CD14-positive monocyte (primary cell): ENCODE results near the gene AKAP8L. TPM values are rescaled to one million over a fixed set of nuclear protein-coding genes. Genes with fewer than 3 reads are reported as not detected.
"Not testable (repeated sequence)": the region's sequence is repeated elsewhere in the genome, so short reads cannot be mapped to it uniquely, and the experiment has no call there.

Experiments used
- DNase-seq, 3 donors: peaks; one replicate each; pipeline ENCODE4 v3.0.0-alpha.2; 2011 to 2022
- H2AFZ ChIP-seq: 2 replicates; pipeline ENCODE4 v1.6.0; 2012; ENCODE audit warnings: mild to moderate bottlenecking, low read depth, low read length, inconsistent platforms; ENCODE audit not compliant: insufficient read depth, poor library complexity, severe bottlenecking
- H3K27ac ChIP-seq, 2 donors: 1 replicate in 1 of 2; 2 replicates in 1 of 2; pipeline ENCODE4 v1.5.1; 2012 to 2013; ENCODE audit warnings: low read length in 2 of 2, control low read depth in 1 of 2, inconsistent platforms in 1 of 2, low read depth in 1 of 2, mild to moderate bottlenecking in 1 of 2
- H3K27me3 ChIP-seq, 2 donors: one replicate each; pipeline versions ENCODE4 v1.6.0 to v1.6.1; 2011 to 2013; ENCODE audit warnings: low read length in 2 of 2; ENCODE audit not compliant: control insufficient read depth in 2 of 2, insufficient read depth in 2 of 2
- H3K36me3 ChIP-seq, 2 donors: replicated peaks in 1 of 2; 1 replicate in 1 of 2; 2 replicates in 1 of 2; pipeline versions ENCODE4 v1.5.1 to v1.6.1; 2012 to 2013; ENCODE audit warnings: low read length in 2 of 2, control low read depth in 1 of 2, inconsistent platforms in 1 of 2, mild to moderate bottlenecking in 1 of 2; ENCODE audit not compliant: insufficient read depth in 2 of 2, control insufficient read depth in 1 of 2
- H3K4me1 ChIP-seq, 2 donors: 1 replicate in 1 of 2; 2 replicates in 1 of 2; pipeline versions ENCODE4 v1.5.1 to v1.6.1; 2012 to 2013; ENCODE audit warnings: low read length in 2 of 2, control low read depth in 1 of 2, inconsistent platforms in 1 of 2, mild to moderate bottlenecking in 1 of 2, moderate library complexity in 1 of 2; ENCODE audit not compliant: insufficient read depth in 2 of 2, control insufficient read depth in 1 of 2
- H3K4me2 ChIP-seq: replicated peaks from 2 replicates; pipeline ENCODE3; 2012; ENCODE audit warnings: low read length, moderate library complexity, mild to moderate bottlenecking; ENCODE audit not compliant: poor library complexity, severe bottlenecking; ENCODE audit errors: extremely low read depth
- H3K4me3 ChIP-seq, 3 experiments: fragments of 200-600 bp in 1 of 3; sonication (generic) in 1 of 3; replicated peaks in 1 of 3; 1 replicate in 2 of 3; 2 replicates in 1 of 3; pipeline ENCODE4 v1.5.1; 2011 to 2013; ENCODE audit warnings: low read length in 3 of 3, mild to moderate bottlenecking in 3 of 3, control low read depth in 2 of 3, low read depth in 2 of 3, inconsistent platforms in 1 of 3, moderate library complexity in 1 of 3
- H3K79me2 ChIP-seq: 2 replicates; pipeline ENCODE4 v1.6.0; 2012; ENCODE audit warnings: mild to moderate bottlenecking, control low read depth, inconsistent platforms, low read length, moderate library complexity; ENCODE audit not compliant: insufficient read depth
- H3K9ac ChIP-seq: 2 replicates; pipeline ENCODE4 v1.6.0; 2017; ENCODE audit warnings: low read length, mild to moderate bottlenecking; ENCODE audit not compliant: insufficient read depth, poor library complexity, severe bottlenecking
- H3K9me3 ChIP-seq, 2 donors: replicated peaks in 1 of 2; 1 replicate in 1 of 2; 2 replicates in 1 of 2; pipeline versions ENCODE4 v1.5.1 to v1.6.1; 2012 to 2013; ENCODE audit warnings: low read length in 2 of 2, control low read depth in 1 of 2; ENCODE audit not compliant: control insufficient read depth in 1 of 2, insufficient read depth in 1 of 2
- H4K20me1 ChIP-seq: 2 replicates; pipeline ENCODE4 v1.6.0; 2012; ENCODE audit warnings: mild to moderate bottlenecking, low read length, control low read depth, moderate library complexity; ENCODE audit not compliant: insufficient read depth
- H3K27ac Mint-ChIP-seq, 7 donors: one replicate each; pipeline ENCODE4 v1.8.0; 2020; ENCODE audit warnings: mild to moderate bottlenecking in 7 of 7, mixed read lengths in 7 of 7, moderate library complexity in 6 of 7, inconsistent platforms in 2 of 7
- H3K27me3 Mint-ChIP-seq, 3 donors: one replicate each; pipeline ENCODE4 v1.8.0; 2021 to 2022; ENCODE audit warnings: low read depth in 3 of 3, mild to moderate bottlenecking in 3 of 3, mixed read lengths in 3 of 3, moderate library complexity in 3 of 3, inconsistent platforms in 1 of 3
- H3K36me3 Mint-ChIP-seq, 2 donors: one replicate each; pipeline ENCODE4 v1.8.0; 2020; ENCODE audit warnings: mixed read lengths in 2 of 2, inconsistent platforms in 1 of 2, mild to moderate bottlenecking in 1 of 2
- H3K4me1 Mint-ChIP-seq: one replicate; pipeline ENCODE4 v1.8.0; 2020; ENCODE audit warnings: mild to moderate bottlenecking, mixed read lengths
- H3K4me3 Mint-ChIP-seq, 2 donors: one replicate each; pipeline ENCODE4 v1.8.0; 2020; ENCODE audit warnings: mild to moderate bottlenecking in 2 of 2, mixed read lengths in 2 of 2, moderate library complexity in 1 of 2
- H3K9me3 Mint-ChIP-seq, 7 donors: one replicate each; pipeline ENCODE4 v1.8.0; 2020 to 2022; ENCODE audit warnings: mixed read lengths in 7 of 7, mild to moderate bottlenecking in 6 of 7, moderate library complexity in 6 of 7, inconsistent platforms in 2 of 7
- WGBS: methylation state at CpG from one replicate; pipeline ENCODE4 v1.1.5; 2013; ENCODE audit warnings: missing lambda C conversion rate; ENCODE audit not compliant: insufficient coverage; 5-methylcytosine and 5-hydroxymethylcytosine counted together
- intact Hi-C, 2 donors: fragments of 100-400 bp; cut with micrococcal nuclease; formaldehyde crosslinking; loops; one replicate each; pipeline versions ENCODE4 v1.15.0 to v1.15.1; 2023
- polyA plus RNA-seq, 3 donors: library from polyadenylated mRNA; depleted of rRNA in 1 of 3; unstranded in 2 of 3; stranded (reverse) in 1 of 3; fragments of 300-500 nt in 2 of 3; fragments of >200 nt in 1 of 3; fragmentation: Illumina TruSeq in 2 of 3; gene quantifications; 1 replicate in 2 of 3; 2 replicates in 1 of 3; pipeline ENCODE4 v1.2.3, GENCODE V29; 2012 to 2021
- TF ChIP-seq, protein P1 (sequence below): fragments of 200-600 bp; IDR thresholded peaks from one replicate; pipeline ENCODE4 v1.8.0; 2022; ENCODE audit warnings: antibody characterized with exemption, mild to moderate bottlenecking

Gene AKAP8L
- polyA plus RNA-seq, 3 donors, result 21.4 to 103 (median 39.0) TPM

DNA sequence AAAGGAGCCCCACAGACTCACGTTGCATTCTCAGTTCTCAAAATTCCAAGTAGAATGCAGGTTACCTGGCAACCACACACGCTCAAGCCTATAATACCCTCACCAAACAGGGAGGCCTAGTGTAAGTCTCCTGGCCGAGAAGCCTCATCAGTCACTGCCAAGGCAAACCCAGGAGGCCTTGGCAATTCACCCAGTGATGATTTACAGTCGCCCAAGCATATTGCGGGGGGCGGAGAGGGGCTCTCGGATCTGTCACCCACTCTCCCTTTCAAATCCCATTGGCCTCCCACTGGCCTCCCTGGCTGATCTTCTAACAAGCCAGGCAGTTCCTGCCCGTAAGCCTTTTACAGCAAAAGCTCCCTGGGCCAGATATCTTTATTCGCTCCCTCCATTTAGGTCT lies 1.1 kb downstream of the AKAP8L start:
- DNase-seq, result no peak
- H3K4me1 Mint-ChIP-seq, result peaks cover 33% of the 10 kb centered on the region
- no peaks in the 10 kb centered on the region for H3K27me3 ChIP-seq
- H3K4me2 ChIP-seq, result peak overlapping the region; percentile 85
- intact Hi-C loops, result loop anchor here (2.0 to 5.0 kb wide), 4 partner anchors 15 to 40 kb away; partner anchors contain the start of gene AKAP8 (in 1 of the 2)
- H3K4me3 Mint-ChIP-seq, result peak overlapping the region; percentile 97 to 99
- H3K9me3 ChIP-seq, result no peaks in the 10 kb centered on the region
- peaks cover 52% of the 10 kb centered on the region for H4K20me1 ChIP-seq
- peaks cover 18 to 41% of the 10 kb centered on the region in 2 donors for H3K36me3 Mint-ChIP-seq
- peaks cover 0 to 2% (median 0%) of the 10 kb centered on the region in 7 donors for H3K9me3 Mint-ChIP-seq
- peak overlapping the region in 6 of 7 donors; percentile 75 to 99 (median 97) for H3K27ac Mint-ChIP-seq
- peak overlapping the region; percentile 87 for H2AFZ ChIP-seq
- H3K4me1 ChIP-seq, result peaks cover 19 to 26% of the 10 kb centered on the region in 2 donors
- H3K27me3 Mint-ChIP-seq, result no peaks in the 10 kb centered on the region
- H3K4me3 ChIP-seq, result peak overlapping the region; percentile 86 to 97 (median 97)
- WGBS, result 11% methylated on average over 9 of the region's 9 CpGs
- peak overlapping the region; percentile 97 for H3K9ac ChIP-seq
- H3K27ac ChIP-seq, result peak overlapping the region in 1 of 2 donors; percentile 92
- peaks cover 8 to 23% of the 10 kb centered on the region in 2 donors for H3K36me3 ChIP-seq
- H3K79me2 ChIP-seq, result peaks cover 62% of the 10 kb centered on the region
- TF ChIP-seq, protein P1, sequence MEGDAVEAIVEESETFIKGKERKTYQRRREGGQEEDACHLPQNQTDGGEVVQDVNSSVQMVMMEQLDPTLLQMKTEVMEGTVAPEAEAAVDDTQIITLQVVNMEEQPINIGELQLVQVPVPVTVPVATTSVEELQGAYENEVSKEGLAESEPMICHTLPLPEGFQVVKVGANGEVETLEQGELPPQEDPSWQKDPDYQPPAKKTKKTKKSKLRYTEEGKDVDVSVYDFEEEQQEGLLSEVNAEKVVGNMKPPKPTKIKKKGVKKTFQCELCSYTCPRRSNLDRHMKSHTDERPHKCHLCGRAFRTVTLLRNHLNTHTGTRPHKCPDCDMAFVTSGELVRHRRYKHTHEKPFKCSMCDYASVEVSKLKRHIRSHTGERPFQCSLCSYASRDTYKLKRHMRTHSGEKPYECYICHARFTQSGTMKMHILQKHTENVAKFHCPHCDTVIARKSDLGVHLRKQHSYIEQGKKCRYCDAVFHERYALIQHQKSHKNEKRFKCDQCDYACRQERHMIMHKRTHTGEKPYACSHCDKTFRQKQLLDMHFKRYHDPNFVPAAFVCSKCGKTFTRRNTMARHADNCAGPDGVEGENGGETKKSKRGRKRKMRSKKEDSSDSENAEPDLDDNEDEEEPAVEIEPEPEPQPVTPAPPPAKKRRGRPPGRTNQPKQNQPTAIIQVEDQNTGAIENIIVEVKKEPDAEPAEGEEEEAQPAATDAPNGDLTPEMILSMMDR, result no peak

DNA sequence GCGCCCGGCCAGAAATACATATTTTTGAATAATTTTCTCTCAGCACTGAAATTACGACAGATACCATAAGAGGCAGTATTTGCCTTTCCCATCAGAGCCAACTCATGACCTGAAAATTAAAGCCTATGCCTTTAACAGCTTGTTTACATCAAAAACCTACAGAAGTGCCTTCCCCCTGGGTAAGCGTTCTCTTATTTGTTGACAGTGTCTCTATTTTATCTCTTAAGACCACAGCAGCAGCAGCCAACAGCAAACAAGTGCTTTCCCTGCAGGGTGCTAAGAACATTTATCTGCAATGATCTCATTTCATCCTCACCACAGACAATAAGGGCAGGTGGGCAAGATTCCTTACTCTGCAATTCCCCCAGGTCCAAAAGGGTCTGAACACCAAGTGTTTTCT lies 6.0 kb downstream of the AKAP8L start:
- WGBS, result 87% methylated on average over 4 of the region's 4 CpGs
- no peaks in the 10 kb centered on the region for H3K27me3 ChIP-seq
- no peak overlapping the region for H3K4me3 ChIP-seq
- peaks cover 98% of the 10 kb centered on the region for H4K20me1 ChIP-seq
- intact Hi-C loops, result no loop called here
- peaks cover 100% of the 10 kb centered on the region for H3K79me2 ChIP-seq
- Mint-ChIP-seq H3K9me3 (no peaks in the 10 kb centered on the region), H3K4me1 (peaks cover 21% of the 10 kb centered on the region), H3K36me3 (peaks cover 30 to 56% of the 10 kb centered on the region in 2 donors), H3K27ac (peak overlapping the region in 2 of 7 donors; percentile 33 to 40), H3K4me3 (no peak overlapping the region), H3K27me3 (no peaks in the 10 kb centered on the region)
- H3K4me1 ChIP-seq, result peaks cover 10 to 13% of the 10 kb centered on the region in 2 donors
- no peak overlapping the region for H3K9ac ChIP-seq
- H3K36me3 ChIP-seq, result peaks cover 26 to 41% of the 10 kb centered on the region in 2 donors
- H2AFZ ChIP-seq, result no peak overlapping the region
- no peak overlapping the region for H3K4me2 ChIP-seq
- no peak for DNase-seq
- H3K27ac ChIP-seq, result no peak overlapping the region
- H3K9me3 ChIP-seq, result no peaks in the 10 kb centered on the region
- TF ChIP-seq, protein P1, result no peak

DNA sequence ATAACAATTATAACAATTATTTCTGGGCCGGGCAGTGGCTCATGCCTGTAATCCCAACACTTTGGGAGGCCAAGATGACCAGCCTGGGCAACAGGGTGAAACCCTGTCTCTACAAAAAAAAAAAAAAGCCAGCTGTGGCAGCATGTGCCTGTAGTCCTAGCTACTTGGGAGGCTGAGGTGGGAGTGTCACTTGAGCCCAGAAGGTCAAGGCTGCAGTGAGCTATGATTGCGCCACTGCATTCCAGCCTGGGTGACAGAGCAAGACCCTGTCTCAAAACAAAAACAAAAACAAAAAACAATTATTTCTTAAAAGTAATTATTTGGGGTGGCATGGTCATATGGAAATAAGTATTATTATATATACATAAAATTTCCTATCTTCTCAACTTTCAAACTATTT lies 7.4 kb downstream of the AKAP8L start:
- intact Hi-C loops, H2AFZ ChIP-seq, H3K4me1 ChIP-seq, H3K4me3 Mint-ChIP-seq, H3K4me3 ChIP-seq, H3K9me3 ChIP-seq, H3K4me2 ChIP-seq, DNase-seq, H3K27ac ChIP-seq, H3K9me3 Mint-ChIP-seq, H3K9ac ChIP-seq, H3K27me3 Mint-ChIP-seq, H3K27me3 ChIP-seq, H3K4me1 Mint-ChIP-seq: not testable (repeated sequence)
- Histone ChIP-seq H3K36me3 (peaks cover 30 to 54% of the 10 kb centered on the region in 2 donors), H3K79me2 (peaks cover 100% of the 10 kb centered on the region), H4K20me1 (peaks cover 98% of the 10 kb centered on the region)
- Mint-ChIP-seq H3K36me3 (peaks cover 33 to 63% of the 10 kb centered on the region in 2 donors), H3K27ac (peak overlapping the region in 3 of 7 donors; percentile 37 to 75 (median 46))
- WGBS, result no CpG with 5 or more reads among the region's 2 CpGs
